Caki2 (cell line): ENCODE data around the gene SEPHS1. TPM values are rescaled to one million over a fixed set of nuclear protein-coding genes. Genes with fewer than 3 reads are reported as not detected.

ENCODE experiments used
- total RNA-seq: library from RNA; depleted of rRNA; stranded (reverse); fragments of >200 nt; shearing (Covaris generic); gene quantifications from 2 replicates; pipeline ENCODE4 v1.2.3, GENCODE V29; 2014; ENCODE audit warnings: low replicate concordance; rRNA removed

SEPHS1 gene
- total RNA-seq, 1 experiment from 2014 or later, result 121 TPM

Other genes with a start within 250 kb of the SEPHS1 start
- 22.0 and 33.1 TPM in 2 replicates for gene OPTN, start 248.1 kb downstream of the SEPHS1 start, total RNA-seq
- 19.9 and 47.0 TPM in 2 replicates for gene MCM10, start 186.7 kb downstream of the SEPHS1 start, total RNA-seq
- not detected in 2 replicates for gene UCMA, start 113.9 kb downstream of the SEPHS1 start, total RNA-seq
- gene PHYH, start 48.2 kb downstream of the SEPHS1 start, total RNA-seq, result 49.0 and 82.1 TPM in 2 replicates
- gene BEND7, start 180.7 kb upstream of the SEPHS1 start, total RNA-seq, result 12.7 and 13.3 TPM in 2 replicates
- gene PRPF18, start 238.7 kb upstream of the SEPHS1 start, total RNA-seq, result 29.9 and 39.0 TPM in 2 replicates